GM12878 (cell line): Measurements from ENCODE around the gene SPINT2. TPM values are rescaled to one million over a fixed set of nuclear protein-coding genes. Genes with fewer than 3 reads are reported as not detected.

ENCODE experiments used
- HCFC1 ChIP-seq: fragments of 150-350 bp; IDR thresholded peaks from 2 replicates; pipeline ENCODE4 v1.6.1; 2014; ENCODE audit warnings: low read length
- HDAC6 ChIP-seq: fragments of 200-600 bp; sonication (generic); IDR thresholded peaks from one replicate; pipeline ENCODE4 v1.8.0; 2017; ENCODE audit warnings: antibody characterized with exemption; ENCODE audit not compliant: unreplicated experiment
- KDM1A ChIP-seq: fragments of 200-600 bp; sonication (generic); IDR thresholded peaks from 2 replicates; pipeline ENCODE4 v1.6.1; 2016; ENCODE audit warnings: borderline replicate concordance
- MEF2B ChIP-seq: fragments of 450-650 bp; IDR thresholded peaks from 2 replicates; pipeline ENCODE4 v1.6.1; 2018; ENCODE audit warnings: mild to moderate bottlenecking, moderate library complexity; ENCODE audit not compliant: partially characterized antibody, poor library complexity, severe bottlenecking
- NFXL1 ChIP-seq: fragments of 450-650 bp; IDR thresholded peaks from 2 replicates; pipeline ENCODE4 v1.6.1; 2017; ENCODE audit warnings: antibody characterized with exemption, mild to moderate bottlenecking, borderline replicate concordance
- PML ChIP-seq: IDR thresholded peaks from 2 replicates; pipeline ENCODE4 v1.6.1; 2012; ENCODE audit warnings: low read length, inconsistent platforms
- RUNX3 ChIP-seq: IDR thresholded peaks from 2 replicates; pipeline ENCODE4 v1.6.1; 2012; ENCODE audit warnings: low read length, inconsistent platforms
- SIN3A ChIP-seq: IDR thresholded peaks from 2 replicates; pipeline ENCODE4 v1.6.1; 2012; ENCODE audit warnings: low read depth, low read length, improper control_type of control experiment
- SMAD5 ChIP-seq: IDR thresholded peaks from 2 replicates; pipeline ENCODE4 v1.6.1; 2016; ENCODE audit warnings: antibody characterized with exemption, low read depth
- ZNF274 ChIP-seq: IDR thresholded peaks from one replicate; pipeline ENCODE4 v1.8.0; 2011; ENCODE audit not compliant: insufficient read length, insufficient read depth
- polyA plus RNA-seq, 11 experiments: library from polyadenylated mRNA; depleted of rRNA in 4 of 11; unstranded in 6 of 11; stranded (reverse) in 5 of 11; fragments of >200 nt; fragmentation: Nextera tagmentation in 4 of 11; fragmentation: Illumina TruSeq in 1 of 11; extraction: Ambion mirVana in 4 of 11; extraction: Trizol in 1 of 11; gene quantifications; 1 replicate in 1 of 11; 2 replicates in 10 of 11; pipeline versions ENCODE4 v1.2.1 to v1.2.3, GENCODE V29; 2011 to 2016; ENCODE audit warnings: inconsistent platforms in 2 of 11, missing spikeins in 2 of 11, low read depth in 1 of 11
- total RNA-seq, 4 experiments: library from RNA; depleted of rRNA in 3 of 4; stranded (reverse); fragments of >200 nt in 3 of 4; fragmentation: Illumina TruSeq in 1 of 4; extraction: Trizol in 1 of 4; gene quantifications; 2 replicates each; pipeline versions ENCODE4 v1.2.1 to v1.2.3, GENCODE V29; 2013 to 2021
- TF ChIP-seq, protein P1 (sequence below): IDR thresholded peaks from 2 replicates; pipeline ENCODE4 v1.6.1; 2012; ENCODE audit warnings: improper control_type of control experiment, low read depth, low read length; ENCODE audit not compliant: insufficient replicate concordance
- TF ChIP-seq, protein P2 (sequence below): fragments of 450-650 bp; formaldehyde crosslinking; IDR thresholded peaks from 2 replicates; pipeline ENCODE4 v1.5.0; 2022; ENCODE audit warnings: mild to moderate bottlenecking, missing genetic modification characterization
- TF ChIP-seq, protein P3 (sequence below): fragments of 450-650 bp; IDR thresholded peaks from 2 replicates; pipeline ENCODE4 v1.6.1; 2016; ENCODE audit warnings: mild to moderate bottlenecking
- TF ChIP-seq, protein P4 (sequence below): fragments of 450-650 bp; IDR thresholded peaks from 2 replicates; pipeline ENCODE4 v1.6.1; 2017; ENCODE audit warnings: mild to moderate bottlenecking, low read depth, inconsistent platforms; ENCODE audit not compliant: poor library complexity, severe bottlenecking
- TF ChIP-seq, protein P5 (sequence below): IDR thresholded peaks from 2 replicates; pipeline ENCODE4 v1.6.1; 2011; ENCODE audit warnings: mild to moderate bottlenecking, low read depth, low read length, moderate library complexity; ENCODE audit not compliant: insufficient replicate concordance

Gene SPINT2
- total and polyA plus RNA-seq, 10 of the 15 experiments (the other 5 are each of a cell fraction or from before 2014, with no cell fraction given): 0.15 to 26.5 (median 17.5) TPM

DNA sequence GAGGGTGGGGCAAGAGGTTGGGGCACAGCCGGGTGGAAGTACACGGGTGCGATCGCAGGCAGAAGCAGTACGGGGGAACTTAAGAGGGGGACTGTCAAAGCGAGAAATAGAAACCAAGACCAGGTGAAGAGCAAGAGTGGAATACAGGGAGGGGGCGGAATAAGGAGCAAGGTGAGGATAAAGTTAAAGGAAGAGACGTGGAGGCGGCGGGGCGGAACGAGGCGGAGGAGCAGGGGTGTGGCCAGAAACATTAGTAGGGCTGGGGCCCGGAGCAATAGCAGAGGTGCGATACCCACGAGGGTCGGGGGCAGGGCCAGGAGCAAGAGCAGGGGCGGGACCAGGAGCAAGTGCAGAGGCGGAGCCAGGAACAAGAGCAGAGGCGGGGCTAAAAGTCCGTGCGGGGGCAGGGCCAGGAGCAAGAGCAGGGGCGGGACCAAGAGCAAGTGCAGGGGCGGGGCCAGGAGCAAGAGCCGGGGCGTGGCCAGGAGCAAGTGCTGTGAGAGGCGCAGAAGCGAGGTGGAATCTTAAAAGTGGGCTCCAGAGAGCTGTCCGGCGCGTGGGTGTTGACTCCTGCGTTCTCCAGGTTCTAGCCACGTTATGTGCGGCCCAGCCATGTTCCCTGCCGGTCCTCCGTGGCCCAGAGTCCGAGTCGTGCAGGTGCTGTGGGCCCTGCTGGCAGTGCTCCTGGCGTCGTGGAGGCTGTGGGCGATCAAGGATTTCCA, 72.4 kb downstream of the SPINT2 start (continued):
- TF ChIP-seq, protein P1, sequence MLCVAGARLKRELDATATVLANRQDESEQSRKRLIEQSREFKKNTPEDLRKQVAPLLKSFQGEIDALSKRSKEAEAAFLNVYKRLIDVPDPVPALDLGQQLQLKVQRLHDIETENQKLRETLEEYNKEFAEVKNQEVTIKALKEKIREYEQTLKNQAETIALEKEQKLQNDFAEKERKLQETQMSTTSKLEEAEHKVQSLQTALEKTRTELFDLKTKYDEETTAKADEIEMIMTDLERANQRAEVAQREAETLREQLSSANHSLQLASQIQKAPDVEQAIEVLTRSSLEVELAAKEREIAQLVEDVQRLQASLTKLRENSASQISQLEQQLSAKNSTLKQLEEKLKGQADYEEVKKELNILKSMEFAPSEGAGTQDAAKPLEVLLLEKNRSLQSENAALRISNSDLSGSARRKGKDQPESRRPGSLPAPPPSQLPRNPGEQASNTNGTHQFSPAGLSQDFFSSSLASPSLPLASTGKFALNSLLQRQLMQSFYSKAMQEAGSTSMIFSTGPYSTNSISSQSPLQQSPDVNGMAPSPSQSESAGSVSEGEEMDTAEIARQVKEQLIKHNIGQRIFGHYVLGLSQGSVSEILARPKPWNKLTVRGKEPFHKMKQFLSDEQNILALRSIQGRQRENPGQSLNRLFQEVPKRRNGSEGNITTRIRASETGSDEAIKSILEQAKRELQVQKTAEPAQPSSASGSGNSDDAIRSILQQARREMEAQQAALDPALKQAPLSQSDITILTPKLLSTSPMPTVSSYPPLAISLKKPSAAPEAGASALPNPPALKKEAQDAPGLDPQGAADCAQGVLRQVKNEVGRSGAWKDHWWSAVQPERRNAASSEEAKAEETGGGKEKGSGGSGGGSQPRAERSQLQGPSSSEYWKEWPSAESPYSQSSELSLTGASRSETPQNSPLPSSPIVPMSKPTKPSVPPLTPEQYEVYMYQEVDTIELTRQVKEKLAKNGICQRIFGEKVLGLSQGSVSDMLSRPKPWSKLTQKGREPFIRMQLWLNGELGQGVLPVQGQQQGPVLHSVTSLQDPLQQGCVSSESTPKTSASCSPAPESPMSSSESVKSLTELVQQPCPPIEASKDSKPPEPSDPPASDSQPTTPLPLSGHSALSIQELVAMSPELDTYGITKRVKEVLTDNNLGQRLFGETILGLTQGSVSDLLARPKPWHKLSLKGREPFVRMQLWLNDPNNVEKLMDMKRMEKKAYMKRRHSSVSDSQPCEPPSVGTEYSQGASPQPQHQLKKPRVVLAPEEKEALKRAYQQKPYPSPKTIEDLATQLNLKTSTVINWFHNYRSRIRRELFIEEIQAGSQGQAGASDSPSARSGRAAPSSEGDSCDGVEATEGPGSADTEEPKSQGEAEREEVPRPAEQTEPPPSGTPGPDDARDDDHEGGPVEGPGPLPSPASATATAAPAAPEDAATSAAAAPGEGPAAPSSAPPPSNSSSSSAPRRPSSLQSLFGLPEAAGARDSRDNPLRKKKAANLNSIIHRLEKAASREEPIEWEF: no peak
- TF ChIP-seq NFXL1: no peak
- no peak for TF ChIP-seq SMAD5
- TF ChIP-seq SIN3A: 0 out of 2 replicates have a peak, but pooled peaks have one; percentile 45
- no peak for TF ChIP-seq MEF2B
- TF ChIP-seq, protein P2, sequence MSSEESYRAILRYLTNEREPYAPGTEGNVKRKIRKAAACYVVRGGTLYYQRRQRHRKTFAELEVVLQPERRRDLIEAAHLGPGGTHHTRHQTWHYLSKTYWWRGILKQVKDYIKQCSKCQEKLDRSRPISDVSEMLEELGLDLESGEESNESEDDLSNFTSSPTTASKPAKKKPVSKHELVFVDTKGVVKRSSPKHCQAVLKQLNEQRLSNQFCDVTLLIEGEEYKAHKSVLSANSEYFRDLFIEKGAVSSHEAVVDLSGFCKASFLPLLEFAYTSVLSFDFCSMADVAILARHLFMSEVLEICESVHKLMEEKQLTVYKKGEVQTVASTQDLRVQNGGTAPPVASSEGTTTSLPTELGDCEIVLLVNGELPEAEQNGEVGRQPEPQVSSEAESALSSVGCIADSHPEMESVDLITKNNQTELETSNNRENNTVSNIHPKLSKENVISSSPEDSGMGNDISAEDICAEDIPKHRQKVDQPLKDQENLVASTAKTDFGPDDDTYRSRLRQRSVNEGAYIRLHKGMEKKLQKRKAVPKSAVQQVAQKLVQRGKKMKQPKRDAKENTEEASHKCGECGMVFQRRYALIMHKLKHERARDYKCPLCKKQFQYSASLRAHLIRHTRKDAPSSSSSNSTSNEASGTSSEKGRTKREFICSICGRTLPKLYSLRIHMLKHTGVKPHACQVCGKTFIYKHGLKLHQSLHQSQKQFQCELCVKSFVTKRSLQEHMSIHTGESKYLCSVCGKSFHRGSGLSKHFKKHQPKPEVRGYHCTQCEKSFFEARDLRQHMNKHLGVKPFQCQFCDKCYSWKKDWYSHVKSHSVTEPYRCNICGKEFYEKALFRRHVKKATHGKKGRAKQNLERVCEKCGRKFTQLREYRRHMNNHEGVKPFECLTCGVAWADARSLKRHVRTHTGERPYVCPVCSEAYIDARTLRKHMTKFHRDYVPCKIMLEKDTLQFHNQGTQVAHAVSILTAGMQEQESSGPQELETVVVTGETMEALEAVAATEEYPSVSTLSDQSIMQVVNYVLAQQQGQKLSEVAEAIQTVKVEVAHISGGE: no peak
- no peak for TF ChIP-seq PML
- TF ChIP-seq, protein P3, sequence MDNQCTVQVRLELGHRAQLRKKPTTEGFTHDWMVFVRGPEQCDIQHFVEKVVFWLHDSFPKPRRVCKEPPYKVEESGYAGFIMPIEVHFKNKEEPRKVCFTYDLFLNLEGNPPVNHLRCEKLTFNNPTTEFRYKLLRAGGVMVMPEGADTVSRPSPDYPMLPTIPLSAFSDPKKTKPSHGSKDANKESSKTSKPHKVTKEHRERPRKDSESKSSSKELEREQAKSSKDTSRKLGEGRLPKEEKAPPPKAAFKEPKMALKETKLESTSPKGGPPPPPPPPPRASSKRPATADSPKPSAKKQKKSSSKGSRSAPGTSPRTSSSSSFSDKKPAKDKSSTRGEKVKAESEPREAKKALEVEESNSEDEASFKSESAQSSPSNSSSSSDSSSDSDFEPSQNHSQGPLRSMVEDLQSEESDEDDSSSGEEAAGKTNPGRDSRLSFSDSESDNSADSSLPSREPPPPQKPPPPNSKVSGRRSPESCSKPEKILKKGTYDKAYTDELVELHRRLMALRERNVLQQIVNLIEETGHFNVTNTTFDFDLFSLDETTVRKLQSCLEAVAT: peak; percentile 70; the same call in 1 of the 2 replicates
- TF ChIP-seq KDM1A: no peak
- no peak; the same call in 1 of the 2 replicates for TF ChIP-seq HCFC1
- TF ChIP-seq HDAC6: no peak
- TF ChIP-seq ZNF274: no peak
- TF ChIP-seq, protein P4, sequence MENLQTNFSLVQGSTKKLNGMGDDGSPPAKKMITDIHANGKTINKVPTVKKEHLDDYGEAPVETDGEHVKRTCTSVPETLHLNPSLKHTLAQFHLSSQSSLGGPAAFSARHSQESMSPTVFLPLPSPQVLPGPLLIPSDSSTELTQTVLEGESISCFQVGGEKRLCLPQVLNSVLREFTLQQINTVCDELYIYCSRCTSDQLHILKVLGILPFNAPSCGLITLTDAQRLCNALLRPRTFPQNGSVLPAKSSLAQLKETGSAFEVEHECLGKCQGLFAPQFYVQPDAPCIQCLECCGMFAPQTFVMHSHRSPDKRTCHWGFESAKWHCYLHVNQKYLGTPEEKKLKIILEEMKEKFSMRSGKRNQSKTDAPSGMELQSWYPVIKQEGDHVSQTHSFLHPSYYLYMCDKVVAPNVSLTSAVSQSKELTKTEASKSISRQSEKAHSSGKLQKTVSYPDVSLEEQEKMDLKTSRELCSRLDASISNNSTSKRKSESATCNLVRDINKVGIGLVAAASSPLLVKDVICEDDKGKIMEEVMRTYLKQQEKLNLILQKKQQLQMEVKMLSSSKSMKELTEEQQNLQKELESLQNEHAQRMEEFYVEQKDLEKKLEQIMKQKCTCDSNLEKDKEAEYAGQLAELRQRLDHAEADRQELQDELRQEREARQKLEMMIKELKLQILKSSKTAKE: no peak
- TF ChIP-seq, protein P5, sequence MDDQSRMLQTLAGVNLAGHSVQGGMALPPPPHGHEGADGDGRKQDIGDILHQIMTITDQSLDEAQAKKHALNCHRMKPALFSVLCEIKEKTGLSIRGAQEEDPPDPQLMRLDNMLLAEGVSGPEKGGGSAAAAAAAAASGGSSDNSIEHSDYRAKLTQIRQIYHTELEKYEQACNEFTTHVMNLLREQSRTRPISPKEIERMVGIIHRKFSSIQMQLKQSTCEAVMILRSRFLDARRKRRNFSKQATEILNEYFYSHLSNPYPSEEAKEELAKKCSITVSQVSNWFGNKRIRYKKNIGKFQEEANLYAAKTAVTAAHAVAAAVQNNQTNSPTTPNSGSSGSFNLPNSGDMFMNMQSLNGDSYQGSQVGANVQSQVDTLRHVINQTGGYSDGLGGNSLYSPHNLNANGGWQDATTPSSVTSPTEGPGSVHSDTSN: no peak
- TF ChIP-seq RUNX3: no peak
